AG04450 (cell line): Measurements from ENCODE around the gene RNF130. TPM values are rescaled to one million over a fixed set of nuclear protein-coding genes. Genes with fewer than 3 reads are reported as not detected.

Source experiments
- CTCF ChIA-PET: fragments of 300-600, 350-600 bp; formaldehyde crosslinking; extraction: SDS; loops from one replicate; lab custom pipeline; 2022; ENCODE audit warnings: antibody characterized with exemption, inconsistent platforms; lab: Charles Lee
- POLR2A ChIA-PET: fragments of 350-600 bp; formaldehyde crosslinking; extraction: SDS; loops from one replicate; lab custom pipeline; 2021; ENCODE audit warnings: antibody characterized with exemption, inconsistent platforms; lab: Yijun Ruan, JAX
- DNase-seq: peaks from one replicate; pipeline ENCODE4 v3.0.0-alpha.2; 2011; ENCODE audit warnings: low read depth, low spot score
- H3K27ac ChIP-seq: one replicate; pipeline ENCODE4 v1.5.1; 2012; ENCODE audit warnings: low read depth, low read length, control low read depth
- H3K27me3 ChIP-seq: one replicate; pipeline ENCODE4 v1.6.0; 2012; ENCODE audit warnings: low read length; ENCODE audit not compliant: control insufficient read depth, insufficient read depth
- H3K4me3 ChIP-seq: 2 replicates; pipeline ENCODE4 v1.5.1; 2011; ENCODE audit warnings: mild to moderate bottlenecking, low read depth, low read length, control low read depth
- H3K9me3 ChIP-seq: 2 replicates; pipeline ENCODE4 v1.5.1; 2012; ENCODE audit warnings: low read length; ENCODE audit not compliant: control insufficient read depth, insufficient read depth
- CTCF ChIP-seq: IDR thresholded peaks from 2 replicates; pipeline ENCODE4 v1.5.1; 2011; ENCODE audit warnings: low read depth, low read length, control low read depth, inconsistent platforms
- polyA plus RNA-seq: library from polyadenylated mRNA; depleted of rRNA; stranded (reverse); fragments of >200 nt; gene quantifications from 2 replicates; pipeline ENCODE4 v1.2.3, GENCODE V29; 2011

RNF130 gene
- polyA plus RNA-seq, 1 experiment: 38.9 TPM

- CTCF ChIA-PET: interaction anchor here (1.4 kb wide), 1 partner anchor 80 kb away, joined by 3 read pairs; no protein-coding TSS in a partner anchor
- TF ChIP-seq CTCF: no peak
- Histone ChIP-seq H3K4me3 (no peak overlapping the region), H3K27ac (no peak overlapping the region), H3K9me3 (no peaks in the 10 kb centered on the region), H3K27me3 (no peaks in the 10 kb centered on the region)
- POLR2A ChIA-PET: no interaction called here
- no peak for DNase-seq
Measured at GRCh38 chr5:180010636-180011035, 60.9 kb downstream of the RNF130 start.

- ChIA-PET POLR2A (no interaction called here), CTCF (interaction anchor here (0.6 kb wide), 1 partner anchor 15 kb away, joined by 3 read pairs; no protein-coding TSS in a partner anchor)
- Histone ChIP-seq H3K9me3 (no peaks in the 10 kb centered on the region), H3K27ac (no peak overlapping the region), H3K4me3 (no peak overlapping the region), H3K27me3 (no peaks in the 10 kb centered on the region)
- no peak for TF ChIP-seq CTCF
- DNase-seq: no peak
Measured at GRCh38 chr5:180009581-180009980, 62.0 kb downstream of the RNF130 start.

- no peak for DNase-seq
- no peak overlapping the region for H3K4me3 ChIP-seq
- CTCF ChIA-PET: no interaction called here
- POLR2A ChIA-PET: no interaction called here
- H3K27ac ChIP-seq: no peak overlapping the region
- TF ChIP-seq CTCF: no peak
- H3K9me3 ChIP-seq: no peaks in the 10 kb centered on the region
- no peaks in the 10 kb centered on the region for H3K27me3 ChIP-seq
Measured at GRCh38 chr5:180008433-180008832, 63.1 kb downstream of the RNF130 start.

GRCh38 chr5:180007582-180007981 lies 64.0 kb downstream of the RNF130 start:
- Histone ChIP-seq H3K4me3 (no peak overlapping the region), H3K27me3 (no peaks in the 10 kb centered on the region), H3K27ac (no peak overlapping the region), H3K9me3 (no peaks in the 10 kb centered on the region)
- no peak for DNase-seq
- TF ChIP-seq CTCF: no peak
- ChIA-PET POLR2A (no interaction called here), CTCF (interaction anchor here (0.6 kb wide), 3 partner anchors 32 to 349 kb away, joined by 3 to 6 read pairs (median 4); no protein-coding TSS in a partner anchor)

- H3K27me3 ChIP-seq: no peaks in the 10 kb centered on the region
- ChIA-PET POLR2A (no interaction called here), CTCF (interaction anchor here (0.7 to 0.8 kb wide), 3 partner anchors 11 to 98 kb away, joined by 3 to 4 read pairs (median 4); no protein-coding TSS in a partner anchor)
- no peak for DNase-seq
- H3K27ac ChIP-seq: no peak overlapping the region
- H3K9me3 ChIP-seq: no peaks in the 10 kb centered on the region
- TF ChIP-seq CTCF: no peak
- H3K4me3 ChIP-seq: no peak overlapping the region
Measured at GRCh38 chr5:180006141-180006540, 65.4 kb downstream of the RNF130 start.
